CD4-positive, alpha-beta T cell (primary cell): Measurements from ENCODE around the gene KCNB1. TPM values are rescaled to one million over a fixed set of nuclear protein-coding genes. Genes with fewer than 3 reads are reported as not detected.

Experiments
- ATAC-seq: fragments of 200-7000 bp; cut with Tn5 transposase; one replicate; pipeline ENCODE4 v1.10.0; 2022; ENCODE audit warnings: mild to moderate bottlenecking; ENCODE audit not compliant: poor library complexity
- CTCF ChIA-PET: fragments of 350-600 bp; sonication (Branson Sonifier 250); formaldehyde crosslinking; loops from one replicate; lab custom pipeline; 2021; ENCODE audit warnings: antibody characterized with exemption, inconsistent platforms; lab: Charles Lee
- POLR2A ChIA-PET: fragments of 350-600 bp; sonication (Branson Sonifier 250); formaldehyde crosslinking; loops from one replicate; lab custom pipeline; 2021; ENCODE audit warnings: antibody characterized with exemption, inconsistent platforms; lab: Charles Lee
- DNase-seq, 14 experiments: peaks; one replicate each; pipeline ENCODE4 v3.0.0-alpha.2; 2013 to 2020; ENCODE audit warnings: mixed read lengths in 2 of 14
- H3K27ac ChIP-seq, 2 donors: one replicate each; pipeline versions ENCODE4 v1.5.1 to v1.7.0; 2013; ENCODE audit warnings: low read length in 2 of 2, low read depth in 1 of 2, mild to moderate bottlenecking in 1 of 2
- H3K27me3 ChIP-seq, 2 experiments: 1 replicate in 1 of 2; 2 replicates in 1 of 2; pipeline versions ENCODE4 v1.6.1 to v1.7.0; 2013; ENCODE audit warnings: low read length in 2 of 2, control low read depth in 1 of 2, mild to moderate bottlenecking in 1 of 2, moderate library complexity in 1 of 2; ENCODE audit not compliant: insufficient read depth in 2 of 2, control insufficient read depth in 1 of 2
- H3K36me3 ChIP-seq: one replicate; pipeline ENCODE4 v1.6.1; 2013; ENCODE audit warnings: low read length, control low read depth; ENCODE audit not compliant: insufficient read depth
- H3K4me1 ChIP-seq: one replicate; pipeline ENCODE4 v1.6.1; 2013; ENCODE audit warnings: low read length, control low read depth; ENCODE audit not compliant: insufficient read depth
- H3K4me3 ChIP-seq: one replicate; pipeline ENCODE4 v1.5.1; 2013; ENCODE audit warnings: mild to moderate bottlenecking, low read length, moderate library complexity
- H3K9me3 ChIP-seq, 2 experiments: 1 replicate in 1 of 2; 2 replicates in 1 of 2; pipeline versions ENCODE4 v1.6.1 to v1.7.0; 2013; ENCODE audit warnings: low read length in 2 of 2, mild to moderate bottlenecking in 2 of 2, control low read depth in 1 of 2, moderate library complexity in 1 of 2; ENCODE audit not compliant: control insufficient read depth in 1 of 2, insufficient read depth in 1 of 2
- H3K27ac Mint-ChIP-seq: one replicate; pipeline ENCODE4 v1.8.0; 2020; ENCODE audit warnings: mixed read lengths
- H3K27me3 Mint-ChIP-seq: one replicate; pipeline ENCODE4 v1.8.0; 2021; ENCODE audit warnings: mixed read lengths
- H3K36me3 Mint-ChIP-seq: one replicate; pipeline ENCODE4 v1.8.0; 2021; ENCODE audit warnings: low read depth, mixed read lengths
- H3K4me1 Mint-ChIP-seq: one replicate; pipeline ENCODE4 v1.8.0; 2021; ENCODE audit warnings: low read depth, mixed read lengths
- H3K4me3 Mint-ChIP-seq: one replicate; pipeline ENCODE4 v1.8.0; 2020; ENCODE audit warnings: mild to moderate bottlenecking, mixed read lengths
- H3K9me3 Mint-ChIP-seq: one replicate; pipeline ENCODE4 v1.8.0; 2020; ENCODE audit warnings: mixed read lengths
- CTCF ChIP-seq: fragments of 200-600 bp; IDR thresholded peaks from one replicate; pipeline ENCODE4 v1.8.0; 2022; ENCODE audit warnings: antibody characterized with exemption, mild to moderate bottlenecking
- intact Hi-C, 2 experiments: fragments of 100-400 bp; cut with DNase I in 1 of 2; cut with micrococcal nuclease in 1 of 2; formaldehyde crosslinking; loops; one replicate each; pipeline versions ENCODE4 v1.15.1 to v1.9.0; 2023 to 2025; cut with DNase I, micrococcal nuclease
- total RNA-seq, 174 experiments: library from RNA in 2 of 174; stranded (reverse) in 2 of 174; gene quantifications; one replicate each; pipeline ENCODE4 v1.2.3 and lab custom pipeline; 2021 to 2026

KCNB1 gene
- total RNA-seq, 2 experiments from 2014 or later, result 0.06 to 0.08 TPM

- Histone ChIP-seq H3K27me3 (peaks cover 13 to 15% of the 10 kb centered on the region in 2 experiments), H3K4me3 (no peak overlapping the region), H3K27ac (no peak overlapping the region), H3K4me1 (no peaks in the 10 kb centered on the region), H3K36me3 (no peaks in the 10 kb centered on the region), H3K9me3 (no peaks in the 10 kb centered on the region)
- Mint-ChIP-seq H3K4me3 (no peak overlapping the region), H3K9me3 (no peaks in the 10 kb centered on the region), H3K36me3 (no peaks in the 10 kb centered on the region), H3K4me1 (no peaks in the 10 kb centered on the region), H3K27ac (no peak overlapping the region), H3K27me3 (peaks cover 55% of the 10 kb centered on the region)
- POLR2A ChIA-PET, result interaction anchor here (0.6 kb wide), 1 partner anchor 330 kb away, joined by 3 read pairs; no protein-coding TSS in a partner anchor
- ATAC-seq, result no peak
- DNase-seq, result no peak
- intact Hi-C loops, result no loop called here
- CTCF ChIA-PET, result no interaction called here
- no peak for TF ChIP-seq CTCF
Observed at GRCh38 chr20:49513517-49513916, 31.0 kb upstream of the KCNB1 start.

GRCh38 chr20:49513009-49513408 is 30.5 kb upstream of the KCNB1 start:
- DNase-seq (no peak), ATAC-seq (no peak)
- TF ChIP-seq CTCF, result no peak
- Mint-ChIP-seq H3K4me1 (no peaks in the 10 kb centered on the region), H3K4me3 (no peak overlapping the region), H3K36me3 (no peaks in the 10 kb centered on the region), H3K27me3 (peaks cover 54% of the 10 kb centered on the region), H3K9me3 (no peaks in the 10 kb centered on the region), H3K27ac (no peak overlapping the region)
- peaks cover 4% of the 10 kb centered on the region for H3K4me1 ChIP-seq
- ChIA-PET CTCF (no interaction called here), POLR2A (no interaction called here)
- H3K36me3 ChIP-seq, result no peaks in the 10 kb centered on the region
- peaks cover 13 to 15% of the 10 kb centered on the region in 2 experiments for H3K27me3 ChIP-seq
- no peak overlapping the region for H3K4me3 ChIP-seq
- intact Hi-C loops, result no loop called here
- H3K27ac ChIP-seq, result no peak overlapping the region
- no peaks in the 10 kb centered on the region for H3K9me3 ChIP-seq

- TF ChIP-seq CTCF, result no peak
- ChIA-PET CTCF (no interaction called here), POLR2A (no interaction called here)
- intact Hi-C loops, result no loop called here
- H3K4me3 ChIP-seq, result no peak overlapping the region
- no peaks in the 10 kb centered on the region for H3K9me3 Mint-ChIP-seq
- no peaks in the 10 kb centered on the region for H3K9me3 ChIP-seq
- H3K4me3 Mint-ChIP-seq, result no peak overlapping the region
- no peaks in the 10 kb centered on the region for H3K36me3 Mint-ChIP-seq
- H3K36me3 ChIP-seq, result no peaks in the 10 kb centered on the region
- H3K27me3 ChIP-seq, result peaks cover 20 to 26% of the 10 kb centered on the region in 2 experiments
- no peaks in the 10 kb centered on the region for H3K4me1 Mint-ChIP-seq
- H3K27ac Mint-ChIP-seq, result no peak overlapping the region
- no peak overlapping the region for H3K27ac ChIP-seq
- peaks cover 57% of the 10 kb centered on the region for H3K27me3 Mint-ChIP-seq
- DNase-seq (no peak), ATAC-seq (no peak)
- peaks cover 4% of the 10 kb centered on the region for H3K4me1 ChIP-seq
Observed at GRCh38 chr20:49511788-49512525, 29.5 kb upstream of the KCNB1 start.
